HepG2 (cell line): Measurements from ENCODE around the gene TTYH1. TPM values are rescaled to one million over a fixed set of nuclear protein-coding genes. Genes with fewer than 3 reads are reported as not detected.

ENCODE experiments used
- CBX1 ChIP-seq: IDR thresholded peaks from one replicate; pipeline ENCODE4 v1.6.1; 2016; ENCODE audit warnings: antibody characterized with exemption, low read depth
- CC2D1A ChIP-seq: sonication (generic); formaldehyde crosslinking; IDR thresholded peaks from 2 replicates; pipeline ENCODE4 v1.8.1; 2023; ENCODE audit warnings: mild to moderate bottlenecking, missing genetic modification reagents
- FOXP1 ChIP-seq, 2 experiments: fragments of 450-650 bp in 1 of 2; IDR thresholded peaks; 2 replicates each; pipeline ENCODE4 v1.6.1; 2017 to 2018; ENCODE audit warnings: antibody characterized with exemption in 1 of 2
- HDAC6 ChIP-seq: fragments of 200-600 bp; sonication (generic); IDR thresholded peaks from 2 replicates; pipeline ENCODE4 v1.7.0; 2017; ENCODE audit warnings: mild to moderate bottlenecking, antibody characterized with exemption, low read length, low read depth
- KDM5A ChIP-seq: fragments of 200-600 bp; sonication (generic); IDR thresholded peaks from 2 replicates; pipeline ENCODE4 v1.7.0; 2018; ENCODE audit warnings: antibody characterized with exemption, mild to moderate bottlenecking, low read length, borderline replicate concordance
- KLF13 ChIP-seq: sonication (generic); formaldehyde crosslinking; IDR thresholded peaks from 2 replicates; pipeline ENCODE4 v1.4.0; 2020; ENCODE audit warnings: mild to moderate bottlenecking, missing genetic modification reagents
- NKX3-1 ChIP-seq: sonication (generic); formaldehyde crosslinking; IDR thresholded peaks from 2 replicates; pipeline ENCODE4 v1.5.0; 2020; ENCODE audit warnings: missing genetic modification reagents
- PCBP1 ChIP-seq: fragments of 200-400 bp; formaldehyde crosslinking; IDR thresholded peaks from 2 replicates; pipeline ENCODE4 v1.6.1; 2017; ENCODE audit warnings: mild to moderate bottlenecking, low read depth, low read length, borderline replicate concordance
- PLRG1 ChIP-seq: fragments of 450-650 bp; conservative IDR thresholded peaks from 2 replicates; pipeline ENCODE4 v1.6.1; 2016
- PPARG ChIP-seq: conservative IDR thresholded peaks from 2 replicates; pipeline ENCODE4 v1.6.1; 2016; ENCODE audit warnings: missing biosample characterization, missing genetic modification reagents
- TAF15 ChIP-seq: fragments of 200-400 bp; formaldehyde crosslinking; IDR thresholded peaks from one replicate; pipeline ENCODE4 v1.6.1; 2018; ENCODE audit warnings: mild to moderate bottlenecking, low read depth, low read length; ENCODE audit not compliant: poor library complexity, severe bottlenecking
- ZBTB1 ChIP-seq: sonication (generic); formaldehyde crosslinking; IDR thresholded peaks from 2 replicates; pipeline ENCODE4 v1.4.0; 2020; ENCODE audit warnings: missing genetic modification reagents, borderline replicate concordance
- ZNF225 ChIP-seq: sonication (generic); formaldehyde crosslinking; IDR thresholded peaks from 2 replicates; pipeline ENCODE4 v1.4.0; 2020; ENCODE audit warnings: mild to moderate bottlenecking, missing genetic modification reagents
- ZNF260 ChIP-seq: sonication (generic); formaldehyde crosslinking; IDR thresholded peaks from 2 replicates; pipeline ENCODE4 v1.4.0; 2020; ENCODE audit warnings: missing genetic modification reagents, low read depth, mild to moderate bottlenecking, borderline replicate concordance
- ZNF75D ChIP-seq: sonication (generic); formaldehyde crosslinking; IDR thresholded peaks from 2 replicates; pipeline ENCODE4 v1.8.1; 2023; ENCODE audit warnings: missing genetic modification reagents, mild to moderate bottlenecking, borderline replicate concordance
- polyA plus RNA-seq, 8 experiments: library from polyadenylated mRNA; depleted of rRNA in 3 of 8; stranded (reverse) in 7 of 8; unstranded in 1 of 8; fragments of >200 nt; fragmentation: Illumina TruSeq in 4 of 8; extraction: Trizol in 4 of 8; gene quantifications; 2 replicates each; pipeline versions ENCODE4 v1.2.1 to v1.2.3, GENCODE V29; 2011 to 2016; ENCODE audit warnings: low read depth in 4 of 8, missing spikeins in 1 of 8, mixed read lengths in 1 of 8; ENCODE audit not compliant: insufficient read depth in 1 of 8
- total RNA-seq, 5 experiments: library from RNA; depleted of rRNA; stranded (reverse); fragments of >200 nt; fragmentation: Illumina TruSeq; extraction: Trizol; gene quantifications; 2 replicates each; pipeline ENCODE4 v1.2.3, GENCODE V29; 2016; ENCODE audit warnings: low read depth in 1 of 5
- TF ChIP-seq, protein P1 (sequence below): sonication (generic); formaldehyde crosslinking; IDR thresholded peaks from 2 replicates; pipeline ENCODE4 v1.5.0; 2020; ENCODE audit warnings: mild to moderate bottlenecking, missing genetic modification reagents, moderate library complexity
- TF ChIP-seq, protein P2 (sequence below): sonication (generic); formaldehyde crosslinking; IDR thresholded peaks from 2 replicates; pipeline ENCODE4 v1.8.0; 2022; ENCODE audit warnings: missing genetic modification reagents, mild to moderate bottlenecking, inconsistent platforms, borderline replicate concordance
- TF ChIP-seq, protein P3 (sequence below): sonication (generic); formaldehyde crosslinking; IDR thresholded peaks from 2 replicates; pipeline ENCODE4 v1.8.0; 2022; ENCODE audit warnings: mild to moderate bottlenecking, missing genetic modification reagents; ENCODE audit not compliant: insufficient replicate concordance
- TF ChIP-seq, protein P4 (sequence below): sonication (generic); formaldehyde crosslinking; IDR thresholded peaks from 2 replicates; pipeline ENCODE4 v1.5.0; 2020; ENCODE audit warnings: missing genetic modification reagents
- TF ChIP-seq, protein P5 (sequence below): IDR thresholded peaks from 2 replicates; pipeline ENCODE4 v1.6.1; 2016; ENCODE audit warnings: control low read depth
- TF ChIP-seq, protein P6 (sequence below): sonication (generic); formaldehyde crosslinking; IDR thresholded peaks from 2 replicates; pipeline ENCODE4 v1.8.0; 2022; ENCODE audit warnings: mild to moderate bottlenecking, missing genetic modification reagents, borderline replicate concordance

TTYH1 gene
- total and polyA plus RNA-seq, 2 of the 13 experiments (the other 11 are each of a cell fraction or from before 2014, with no cell fraction given) = 6.9 to 19.9 TPM

DNA sequence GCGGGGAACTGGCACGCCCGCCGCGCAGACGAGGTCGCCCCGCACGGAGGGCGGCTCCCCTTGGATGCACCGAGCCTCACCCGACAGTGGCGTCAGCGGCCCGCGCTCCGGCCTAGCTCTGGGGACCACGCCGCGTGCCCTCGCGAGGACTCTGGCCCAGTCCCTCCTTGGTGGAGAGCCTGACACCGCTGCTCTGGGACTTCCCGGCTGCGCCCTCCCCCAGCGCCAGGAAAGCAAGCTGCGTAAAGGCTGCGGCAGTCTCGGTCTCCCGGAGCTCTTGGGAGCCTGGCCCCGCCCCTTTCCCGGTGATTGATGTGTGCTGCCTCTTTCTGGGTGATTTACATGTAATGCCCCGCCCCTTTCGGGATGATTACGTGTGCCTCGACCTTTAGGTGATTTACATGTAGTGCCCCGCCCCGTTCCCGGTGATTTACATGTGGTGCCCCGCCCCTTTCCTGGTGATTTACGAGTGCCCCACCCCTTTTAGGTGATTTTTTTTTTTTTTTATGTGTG is 48.3 kb downstream of the TTYH1 start, which contains the start of gene LENG9 (continued):
- TF ChIP-seq, protein P1, sequence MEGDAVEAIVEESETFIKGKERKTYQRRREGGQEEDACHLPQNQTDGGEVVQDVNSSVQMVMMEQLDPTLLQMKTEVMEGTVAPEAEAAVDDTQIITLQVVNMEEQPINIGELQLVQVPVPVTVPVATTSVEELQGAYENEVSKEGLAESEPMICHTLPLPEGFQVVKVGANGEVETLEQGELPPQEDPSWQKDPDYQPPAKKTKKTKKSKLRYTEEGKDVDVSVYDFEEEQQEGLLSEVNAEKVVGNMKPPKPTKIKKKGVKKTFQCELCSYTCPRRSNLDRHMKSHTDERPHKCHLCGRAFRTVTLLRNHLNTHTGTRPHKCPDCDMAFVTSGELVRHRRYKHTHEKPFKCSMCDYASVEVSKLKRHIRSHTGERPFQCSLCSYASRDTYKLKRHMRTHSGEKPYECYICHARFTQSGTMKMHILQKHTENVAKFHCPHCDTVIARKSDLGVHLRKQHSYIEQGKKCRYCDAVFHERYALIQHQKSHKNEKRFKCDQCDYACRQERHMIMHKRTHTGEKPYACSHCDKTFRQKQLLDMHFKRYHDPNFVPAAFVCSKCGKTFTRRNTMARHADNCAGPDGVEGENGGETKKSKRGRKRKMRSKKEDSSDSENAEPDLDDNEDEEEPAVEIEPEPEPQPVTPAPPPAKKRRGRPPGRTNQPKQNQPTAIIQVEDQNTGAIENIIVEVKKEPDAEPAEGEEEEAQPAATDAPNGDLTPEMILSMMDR (CRISPR knock-in tag) = no peak
- TF ChIP-seq HDAC6 = no peak
- TF ChIP-seq PCBP1 = no peak
- TF ChIP-seq, protein P2, sequence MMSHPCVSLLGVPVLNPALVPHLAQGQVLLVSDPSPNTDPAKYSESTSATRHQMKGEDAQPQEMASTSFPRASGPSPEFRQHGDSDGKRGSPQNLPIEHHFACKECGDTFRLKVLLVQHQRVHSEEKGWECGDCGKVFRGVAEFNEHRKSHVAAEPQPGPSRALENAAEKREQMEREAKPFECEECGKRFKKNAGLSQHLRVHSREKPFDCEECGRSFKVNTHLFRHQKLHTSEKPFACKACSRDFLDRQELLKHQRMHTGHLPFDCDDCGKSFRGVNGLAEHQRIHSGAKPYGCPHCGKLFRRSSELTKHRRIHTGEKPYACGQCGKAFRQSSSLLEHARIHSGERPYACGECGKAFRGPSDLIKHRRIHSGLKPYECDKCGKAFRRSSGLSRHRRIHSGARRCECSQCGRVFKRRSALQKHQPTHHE (CRISPR knock-in tag) = 0 out of 2 replicates have a peak, but pooled peaks have one; percentile 13
- no peak for TF ChIP-seq FOXP1 (IDR thresholded peaks at IDR 0.05)
- TF ChIP-seq FOXP1 (CRISPR knock-in tag; IDR thresholded peaks at IDR 0.05) = 0 out of 2 replicates have a peak, but pooled peaks have one; percentile 0
- no peak for TF ChIP-seq KLF13 (CRISPR knock-in tag)
- no peak for TF ChIP-seq CBX1
- no peak for TF ChIP-seq KDM5A
- TF ChIP-seq PLRG1 = no peak
- TF ChIP-seq NKX3-1 (CRISPR knock-in tag) = no peak
- TF ChIP-seq ZNF260 (CRISPR knock-in tag) = no peak
- no peak for TF ChIP-seq CC2D1A (CRISPR knock-in tag)
- no peak for TF ChIP-seq ZBTB1 (CRISPR knock-in tag)
- TF ChIP-seq ZNF75D = no peak
- TF ChIP-seq, protein P3, sequence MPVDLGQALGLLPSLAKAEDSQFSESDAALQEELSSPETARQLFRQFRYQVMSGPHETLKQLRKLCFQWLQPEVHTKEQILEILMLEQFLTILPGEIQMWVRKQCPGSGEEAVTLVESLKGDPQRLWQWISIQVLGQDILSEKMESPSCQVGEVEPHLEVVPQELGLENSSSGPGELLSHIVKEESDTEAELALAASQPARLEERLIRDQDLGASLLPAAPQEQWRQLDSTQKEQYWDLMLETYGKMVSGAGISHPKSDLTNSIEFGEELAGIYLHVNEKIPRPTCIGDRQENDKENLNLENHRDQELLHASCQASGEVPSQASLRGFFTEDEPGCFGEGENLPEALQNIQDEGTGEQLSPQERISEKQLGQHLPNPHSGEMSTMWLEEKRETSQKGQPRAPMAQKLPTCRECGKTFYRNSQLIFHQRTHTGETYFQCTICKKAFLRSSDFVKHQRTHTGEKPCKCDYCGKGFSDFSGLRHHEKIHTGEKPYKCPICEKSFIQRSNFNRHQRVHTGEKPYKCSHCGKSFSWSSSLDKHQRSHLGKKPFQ = peak; percentile 72
- TF ChIP-seq ZNF225 (CRISPR knock-in tag) = no peak
- TF ChIP-seq, protein P4, sequence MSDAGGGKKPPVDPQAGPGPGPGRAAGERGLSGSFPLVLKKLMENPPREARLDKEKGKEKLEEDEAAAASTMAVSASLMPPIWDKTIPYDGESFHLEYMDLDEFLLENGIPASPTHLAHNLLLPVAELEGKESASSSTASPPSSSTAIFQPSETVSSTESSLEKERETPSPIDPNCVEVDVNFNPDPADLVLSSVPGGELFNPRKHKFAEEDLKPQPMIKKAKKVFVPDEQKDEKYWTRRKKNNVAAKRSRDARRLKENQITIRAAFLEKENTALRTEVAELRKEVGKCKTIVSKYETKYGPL (CRISPR knock-in tag) = no peak
- TF ChIP-seq, protein P5, sequence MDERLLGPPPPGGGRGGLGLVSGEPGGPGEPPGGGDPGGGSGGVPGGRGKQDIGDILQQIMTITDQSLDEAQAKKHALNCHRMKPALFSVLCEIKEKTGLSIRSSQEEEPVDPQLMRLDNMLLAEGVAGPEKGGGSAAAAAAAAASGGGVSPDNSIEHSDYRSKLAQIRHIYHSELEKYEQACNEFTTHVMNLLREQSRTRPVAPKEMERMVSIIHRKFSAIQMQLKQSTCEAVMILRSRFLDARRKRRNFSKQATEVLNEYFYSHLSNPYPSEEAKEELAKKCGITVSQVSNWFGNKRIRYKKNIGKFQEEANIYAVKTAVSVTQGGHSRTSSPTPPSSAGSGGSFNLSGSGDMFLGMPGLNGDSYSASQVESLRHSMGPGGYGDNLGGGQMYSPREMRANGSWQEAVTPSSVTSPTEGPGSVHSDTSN (CRISPR knock-in tag) = peak; percentile 74
- no peak for TF ChIP-seq PPARG
- no peak for TF ChIP-seq TAF15
- TF ChIP-seq, protein P6, sequence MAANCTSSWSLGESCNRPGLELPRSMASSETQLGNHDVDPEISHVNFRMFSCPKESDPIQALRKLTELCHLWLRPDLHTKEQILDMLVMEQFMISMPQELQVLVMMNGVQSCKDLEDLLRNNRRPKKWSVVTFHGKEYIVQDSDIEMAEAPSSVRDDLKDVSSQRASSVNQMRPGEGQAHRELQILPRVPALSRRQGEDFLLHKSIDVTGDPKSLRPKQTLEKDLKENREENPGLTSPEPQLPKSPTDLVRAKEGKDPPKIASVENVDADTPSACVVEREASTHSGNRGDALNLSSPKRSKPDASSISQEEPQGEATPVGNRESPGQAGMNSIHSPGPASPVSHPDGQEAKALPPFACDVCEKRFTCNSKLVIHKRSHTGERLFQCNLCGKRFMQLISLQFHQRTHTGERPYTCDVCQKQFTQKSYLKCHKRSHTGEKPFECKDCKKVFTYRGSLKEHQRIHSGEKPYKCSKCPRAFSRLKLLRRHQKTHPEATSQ (CRISPR knock-in tag) = no peak
